ENCODE data around the gene DDX47.
A peak's percentile ranks its signal among the peaks of the same experiment; 100 is the strongest.

DDX47 gene

DNA sequence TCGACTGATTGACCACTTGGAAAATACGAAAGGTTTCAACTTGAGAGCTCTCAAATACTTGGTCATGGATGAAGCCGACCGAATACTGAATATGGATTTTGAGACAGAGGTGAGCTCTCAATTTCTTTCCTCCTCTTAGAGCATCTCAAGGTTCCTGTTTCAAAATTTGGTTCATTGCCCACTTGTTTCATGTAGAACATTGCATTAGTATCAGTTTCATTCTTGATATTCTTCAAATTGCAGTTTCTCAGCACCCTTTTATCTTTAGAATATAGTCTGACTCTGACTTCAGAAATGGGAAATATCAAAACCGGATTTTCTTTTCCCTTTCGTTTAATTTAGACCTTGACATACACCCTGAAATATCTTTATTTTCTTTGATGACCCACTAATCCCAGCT lies 8.8 kb downstream of the DDX47 start:
- DNase-seq (ENCODE audit: low read depth in 2 of 2), result no peak
- H3K4me3 ChIP-seq (replicated peaks in 1 of 2; ENCODE audit: low read depth in 2 of 2, low read length in 2 of 2), result no peak overlapping the region
- TF ChIP-seq, protein P1, sequence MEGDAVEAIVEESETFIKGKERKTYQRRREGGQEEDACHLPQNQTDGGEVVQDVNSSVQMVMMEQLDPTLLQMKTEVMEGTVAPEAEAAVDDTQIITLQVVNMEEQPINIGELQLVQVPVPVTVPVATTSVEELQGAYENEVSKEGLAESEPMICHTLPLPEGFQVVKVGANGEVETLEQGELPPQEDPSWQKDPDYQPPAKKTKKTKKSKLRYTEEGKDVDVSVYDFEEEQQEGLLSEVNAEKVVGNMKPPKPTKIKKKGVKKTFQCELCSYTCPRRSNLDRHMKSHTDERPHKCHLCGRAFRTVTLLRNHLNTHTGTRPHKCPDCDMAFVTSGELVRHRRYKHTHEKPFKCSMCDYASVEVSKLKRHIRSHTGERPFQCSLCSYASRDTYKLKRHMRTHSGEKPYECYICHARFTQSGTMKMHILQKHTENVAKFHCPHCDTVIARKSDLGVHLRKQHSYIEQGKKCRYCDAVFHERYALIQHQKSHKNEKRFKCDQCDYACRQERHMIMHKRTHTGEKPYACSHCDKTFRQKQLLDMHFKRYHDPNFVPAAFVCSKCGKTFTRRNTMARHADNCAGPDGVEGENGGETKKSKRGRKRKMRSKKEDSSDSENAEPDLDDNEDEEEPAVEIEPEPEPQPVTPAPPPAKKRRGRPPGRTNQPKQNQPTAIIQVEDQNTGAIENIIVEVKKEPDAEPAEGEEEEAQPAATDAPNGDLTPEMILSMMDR (IDR thresholded peaks at IDR 0.05; ENCODE audit: low read depth, low read length), result no peak

DNA sequence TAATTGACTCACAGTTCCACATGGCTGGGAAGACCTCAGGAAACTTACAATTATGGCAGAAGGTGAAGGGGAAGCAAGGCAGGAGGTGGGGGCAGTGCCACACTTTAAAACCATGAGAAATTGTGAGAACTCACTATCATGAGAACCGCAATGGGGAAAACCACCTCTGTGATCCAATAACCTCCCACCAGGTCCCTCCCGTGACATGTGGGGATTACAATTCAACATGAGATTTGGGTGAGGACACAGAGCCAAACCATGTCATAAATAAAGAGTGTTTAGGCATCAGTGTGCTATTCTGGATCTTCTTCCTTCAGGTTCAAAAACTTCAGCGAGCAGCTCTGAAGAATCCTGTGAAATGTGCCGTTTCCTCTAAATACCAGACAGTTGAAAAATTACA lies 9.7 kb downstream of the DDX47 start:
- TF ChIP-seq, protein P1 (IDR thresholded peaks at IDR 0.05; ENCODE audit: low read depth, low read length), result no peak
- H3K4me3 ChIP-seq (replicated peaks in 1 of 2; ENCODE audit: low read depth in 2 of 2, low read length in 2 of 2), result no peak overlapping the region
- no peak for DNase-seq (ENCODE audit: low read depth in 2 of 2)

DNA sequence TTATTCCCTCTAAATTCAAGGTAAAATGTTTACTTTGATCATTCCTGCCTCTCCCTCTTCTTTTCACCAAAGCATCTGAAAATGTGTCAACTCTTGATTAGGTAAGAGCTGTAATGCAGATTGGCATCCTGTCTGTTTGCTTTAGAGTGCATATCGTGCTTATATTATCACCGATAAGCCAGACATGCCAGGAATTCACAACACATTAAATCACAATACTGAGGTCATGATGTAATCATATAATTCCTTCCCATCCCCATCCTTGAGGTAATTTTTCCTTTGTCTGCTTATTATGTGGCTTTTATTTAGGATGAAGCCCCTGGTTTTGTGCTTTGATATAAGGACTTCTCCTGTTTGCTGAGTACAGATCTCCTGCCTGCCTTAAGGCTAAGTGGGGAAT lies 10.2 kb downstream of the DDX47 start:
- TF ChIP-seq, protein P1 (IDR thresholded peaks at IDR 0.05; ENCODE audit: low read depth, low read length), result no peak
- H3K4me3 ChIP-seq (replicated peaks in 1 of 2; ENCODE audit: low read depth in 2 of 2, low read length in 2 of 2), result no peak overlapping the region
- DNase-seq (ENCODE audit: low read depth in 2 of 2), result peak; percentile 59 to 76

DNA sequence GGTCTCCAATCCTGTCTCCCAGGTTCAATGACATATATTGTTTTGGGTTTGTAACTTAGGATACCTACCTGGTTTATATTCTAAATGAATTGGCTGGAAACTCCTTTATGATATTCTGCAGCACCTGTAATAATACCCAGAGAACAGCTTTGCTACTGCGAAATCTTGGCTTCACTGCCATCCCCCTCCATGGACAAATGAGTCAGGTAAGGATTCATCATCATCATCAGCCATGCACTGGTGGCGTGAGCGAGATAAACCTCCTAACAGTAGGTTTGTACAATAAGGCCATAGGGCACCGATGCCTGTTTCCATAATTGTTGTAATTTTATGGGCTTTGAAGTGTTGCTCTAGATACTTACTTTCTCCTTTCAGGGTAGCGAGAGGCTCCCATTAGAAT lies 10.7 kb downstream of the DDX47 start:
- TF ChIP-seq, protein P1 (IDR thresholded peaks at IDR 0.05; ENCODE audit: low read depth, low read length), result no peak
- DNase-seq (ENCODE audit: low read depth in 2 of 2), result no peak
- no peak overlapping the region for H3K4me3 ChIP-seq (replicated peaks in 1 of 2; ENCODE audit: low read depth in 2 of 2, low read length in 2 of 2)

DNA sequence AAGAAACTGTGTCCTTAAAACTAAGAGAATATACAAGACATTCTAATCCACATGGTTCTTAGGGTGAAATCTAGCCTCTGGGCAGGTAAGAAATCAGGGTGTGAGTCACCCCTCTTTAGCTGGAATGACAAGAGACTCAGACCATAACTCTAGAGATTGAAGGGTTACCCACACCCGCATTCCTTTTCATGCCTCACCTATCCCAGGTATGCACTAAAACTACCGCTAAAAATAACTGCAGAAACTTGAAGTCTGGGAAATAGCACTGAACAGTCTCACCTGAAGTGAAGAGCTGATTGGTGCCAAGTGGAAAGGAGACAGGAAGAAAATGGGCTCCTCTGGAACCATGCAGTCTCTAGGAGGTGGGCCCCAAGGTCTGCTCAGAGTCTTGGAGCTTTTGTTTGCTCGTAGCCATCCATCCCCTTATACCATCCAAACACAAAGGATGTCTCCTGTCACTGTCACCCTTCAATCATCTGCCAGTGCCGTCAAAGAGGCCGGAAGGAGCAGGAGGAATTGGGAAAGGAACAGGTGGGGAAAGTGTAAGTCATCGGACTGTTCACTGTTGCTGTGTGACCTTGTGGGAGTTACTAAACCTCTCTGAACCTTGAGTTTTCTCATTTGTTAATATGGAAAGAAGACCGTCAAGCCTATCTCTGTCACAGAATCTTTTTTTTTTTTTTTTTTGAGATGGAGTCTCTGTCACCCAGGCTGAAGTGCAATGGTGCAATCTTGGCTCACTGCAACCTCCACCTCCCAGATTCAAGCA lies 22.4 kb downstream of the DDX47 start:
- H3K4me3 ChIP-seq (replicated peaks in 1 of 2; ENCODE audit: low read depth in 2 of 2, low read length in 2 of 2), result no peak overlapping the region
- TF ChIP-seq, protein P1 (IDR thresholded peaks at IDR 0.05; ENCODE audit: low read depth, low read length), result no peak
- no peak for DNase-seq (ENCODE audit: low read depth in 2 of 2)

DNA sequence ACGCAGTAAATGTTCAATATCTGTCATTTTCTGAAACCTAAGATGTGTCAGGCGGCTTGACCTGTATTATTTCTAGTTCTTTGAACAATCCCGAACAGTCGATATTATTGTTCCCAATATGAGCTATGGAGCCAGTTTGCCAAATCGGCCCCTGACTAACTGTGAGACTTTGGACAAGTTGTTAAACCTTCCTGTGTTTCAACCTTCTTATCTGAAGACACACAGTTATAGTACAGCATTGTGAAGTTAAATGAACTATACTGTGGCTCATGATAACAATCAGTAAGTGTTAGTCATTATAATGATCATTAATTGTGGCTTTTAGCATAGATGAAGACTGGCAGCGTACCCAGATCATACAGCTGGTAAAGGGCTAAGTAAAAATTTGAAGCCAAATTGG lies 23.4 kb downstream of the DDX47 start:
- TF ChIP-seq, protein P1 (IDR thresholded peaks at IDR 0.05; ENCODE audit: low read depth, low read length), result no peak
- no peak overlapping the region for H3K4me3 ChIP-seq (replicated peaks in 1 of 2; ENCODE audit: low read depth in 2 of 2, low read length in 2 of 2)
- DNase-seq (ENCODE audit: low read depth in 2 of 2), result no peak

Measured in cardiac fibroblast (primary cell).